SIG-M5 (cell line): Measurements from ENCODE around the gene TP53BP2.
"Not testable (repeated sequence)": the region's sequence is repeated elsewhere in the genome, so short reads cannot be mapped to it uniquely, and the experiment has no call there.

Source experiments
- DNase-seq: peaks from one replicate; lab custom pipeline; 2025; lab: John Stamatoyannopoulos, UW

TP53BP2 gene

GRCh38 chr1:223742856-223743517 lies 102.8 kb downstream of the TP53BP2 start:
- DNase-seq = no peak

- DNase-seq = no peak
Observed at GRCh38 chr1:223741861-223742260, 103.9 kb downstream of the TP53BP2 start.

DNA sequence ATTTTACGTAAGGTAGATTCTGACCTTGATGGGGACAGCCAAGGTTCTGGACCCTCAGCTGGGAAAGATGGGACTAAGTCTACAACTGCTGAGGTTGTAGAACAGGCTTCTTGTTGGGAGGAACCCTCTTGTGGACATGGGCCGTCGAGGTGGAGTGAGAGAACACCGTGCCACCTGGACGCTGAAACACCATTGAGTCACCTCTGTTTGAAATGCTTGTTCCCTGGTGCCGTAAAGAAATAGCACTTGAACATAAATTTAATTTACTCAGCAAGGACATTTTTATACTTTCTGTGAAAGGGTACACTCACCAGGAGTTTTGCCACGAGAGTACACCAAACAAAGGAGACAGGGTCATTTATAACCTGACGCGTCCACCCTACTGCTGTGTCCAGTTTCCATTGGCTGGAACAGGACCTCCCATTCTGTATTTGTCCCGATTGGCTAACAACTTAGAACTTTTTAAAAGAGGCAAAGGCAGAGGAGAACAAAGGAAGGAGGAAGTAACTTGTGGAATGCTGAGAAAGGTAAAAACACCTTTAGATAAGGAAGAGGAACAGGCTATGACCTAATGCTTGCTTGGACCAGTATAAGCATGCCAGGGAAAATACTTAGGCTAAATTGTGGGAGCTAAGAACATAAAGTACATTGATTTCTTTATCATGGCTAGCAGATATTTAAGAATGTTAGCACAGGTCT lies 105.6 kb downstream of the TP53BP2 start:
- not testable (repeated sequence) for DNase-seq

GRCh38 chr1:223739366-223740037 lies 106.2 kb downstream of the TP53BP2 start:
- no peak for DNase-seq

- no peak for DNase-seq
Observed at GRCh38 chr1:223738465-223739365, 107.0 kb downstream of the TP53BP2 start.

- no peak for DNase-seq
Observed at GRCh38 chr1:223737342-223737741, 108.4 kb downstream of the TP53BP2 start.

GRCh38 chr1:223736638-223737037 lies 109.1 kb downstream of the TP53BP2 start:
- DNase-seq = not testable (repeated sequence)

DNA sequence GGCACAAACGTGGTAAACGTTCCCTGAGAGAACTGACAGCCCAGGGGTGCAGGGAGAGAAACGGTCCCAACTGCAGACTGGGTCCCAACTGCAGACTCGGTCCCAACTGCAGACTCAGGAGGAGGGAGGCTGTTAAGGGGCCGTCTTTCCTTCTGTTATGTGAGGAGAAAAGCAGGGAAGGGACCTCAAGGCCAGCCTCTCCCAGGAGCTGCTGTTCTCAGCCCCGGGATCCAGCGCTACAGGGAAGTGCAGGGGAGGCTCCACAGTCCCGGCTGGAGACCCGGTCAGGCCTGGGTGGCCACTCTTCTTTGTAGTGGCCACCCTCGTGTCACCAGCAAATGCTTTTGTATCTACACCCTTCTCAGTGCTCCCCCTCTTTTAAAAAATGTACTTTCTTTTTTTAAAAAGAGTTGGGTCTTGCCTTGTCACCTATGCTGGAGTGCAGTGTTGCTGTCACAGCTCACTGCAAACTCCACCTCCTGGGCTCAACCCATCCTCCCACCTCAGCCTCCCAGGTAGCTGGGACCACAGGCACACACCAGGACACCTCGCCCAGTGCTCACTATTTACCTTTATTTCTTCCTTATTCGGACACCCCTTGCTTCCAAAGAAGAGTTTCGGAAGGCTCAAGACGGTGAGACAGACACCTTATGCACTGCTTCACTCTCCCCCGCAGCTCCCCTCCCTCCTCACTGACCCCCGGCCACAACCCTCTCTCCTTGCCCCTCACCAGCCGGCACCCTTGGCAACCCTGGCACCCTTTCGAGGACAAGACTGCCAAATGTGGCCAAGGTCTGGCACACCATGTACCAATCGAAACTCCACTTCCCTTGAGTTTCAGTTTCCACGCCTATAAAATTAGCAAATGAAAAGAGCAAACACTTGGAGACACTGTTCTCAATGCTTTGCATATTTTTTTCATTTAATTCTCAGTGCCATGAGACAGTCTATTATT lies 111.6 kb downstream of the TP53BP2 start:
- DNase-seq = no peak

DNA sequence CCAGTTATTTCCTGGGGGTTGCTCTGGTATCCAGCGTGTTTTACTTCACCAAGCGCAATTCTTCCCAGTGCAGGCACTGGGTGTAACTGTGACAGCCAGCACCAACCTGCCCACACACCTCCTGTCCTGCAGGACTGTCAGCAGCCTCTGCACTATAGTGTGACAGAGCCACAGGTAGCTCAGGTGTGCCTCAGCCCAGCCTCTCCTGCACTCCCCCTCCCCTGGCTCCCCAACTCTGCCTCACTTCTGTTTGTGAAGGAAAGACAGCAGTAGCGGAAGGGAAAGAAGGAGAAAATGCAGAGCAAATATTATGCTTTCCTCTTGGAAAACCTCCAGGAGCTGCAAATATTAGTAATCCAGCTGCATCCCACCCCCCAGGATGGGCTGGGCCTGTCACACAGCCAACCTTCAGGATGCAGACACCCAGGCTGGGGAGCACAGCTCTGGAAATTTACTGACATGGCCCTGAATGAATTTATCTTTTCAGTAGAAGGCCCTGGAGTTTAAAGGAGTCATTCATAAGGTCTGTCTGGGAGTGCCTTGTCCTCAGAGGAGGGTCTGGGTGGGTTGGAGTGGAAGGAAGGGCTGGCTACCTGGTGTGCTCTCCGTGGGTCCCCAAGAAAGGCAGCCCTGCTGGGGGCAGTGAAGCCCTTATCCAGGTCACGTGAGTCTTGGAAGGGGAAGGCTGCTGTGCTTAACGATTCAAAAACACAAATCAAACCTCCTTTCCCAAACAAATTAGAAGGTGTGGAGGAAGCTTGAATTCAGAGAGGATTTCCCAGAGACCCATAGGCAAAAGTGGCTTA lies 112.6 kb downstream of the TP53BP2 start:
- DNase-seq = no peak

GRCh38 chr1:223731133-223731770 lies 114.5 kb downstream of the TP53BP2 start:
- DNase-seq = no peak

DNA sequence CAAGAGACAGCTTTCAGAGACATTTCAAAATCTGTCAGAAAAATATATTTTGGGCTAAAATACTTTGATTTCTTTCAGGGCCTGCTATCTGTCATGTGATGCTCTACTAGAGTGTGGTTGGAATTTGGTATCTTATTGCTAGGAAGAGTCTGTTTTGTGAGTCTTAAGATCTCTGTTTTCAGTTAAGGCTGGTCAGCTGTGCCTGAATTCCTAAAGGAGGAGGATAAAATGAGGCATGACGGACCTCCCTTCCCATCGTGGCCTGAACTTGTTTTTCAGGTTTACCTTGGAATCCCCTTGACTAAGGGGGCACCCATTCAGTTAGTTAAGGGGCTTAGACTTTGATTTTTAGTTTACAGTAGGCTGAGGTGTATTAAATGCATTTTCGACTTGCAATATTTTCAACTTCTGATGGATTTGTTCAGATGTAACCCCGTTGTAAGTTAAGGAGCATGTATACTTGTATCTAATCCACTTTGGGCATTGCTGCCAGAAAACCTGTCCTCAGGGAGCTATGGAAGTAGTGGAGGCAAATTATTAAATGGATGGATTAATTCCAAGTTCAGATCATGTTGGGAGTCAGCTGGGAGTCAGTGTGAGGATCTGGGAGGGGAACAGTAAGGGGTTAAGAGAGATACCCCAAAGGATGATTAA lies 115.1 kb downstream of the TP53BP2 start:
- DNase-seq = no peak

DNA sequence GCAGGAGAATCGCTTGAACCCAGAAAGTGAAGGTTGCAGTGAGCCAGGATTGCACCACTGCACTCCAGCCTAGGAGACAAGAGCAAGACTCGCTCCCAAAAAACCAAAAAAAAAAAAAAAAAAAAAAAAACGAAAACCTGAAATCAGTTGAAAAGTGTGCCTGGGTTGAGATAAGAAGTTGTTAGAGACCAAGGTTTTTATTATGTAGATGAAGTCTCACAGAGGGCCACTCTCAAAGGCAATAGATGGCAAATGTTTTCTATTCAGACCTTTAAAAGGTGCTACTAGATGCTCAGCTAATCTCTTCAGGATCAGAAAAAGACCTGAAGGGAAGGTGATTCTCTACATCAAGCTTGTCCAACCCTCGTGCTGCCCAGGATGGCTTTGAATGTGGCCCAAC lies 115.8 kb downstream of the TP53BP2 start:
- DNase-seq = no peak
